SK-N-MC (cell line): Measurements from ENCODE around the gene P2RY13.

ENCODE experiments used
- EZH2 ChIP-seq: fragments of 200-600 bp; sonication (generic); IDR thresholded peaks from one replicate; pipeline ENCODE4 v1.6.1; 2017; ENCODE audit warnings: antibody characterized with exemption
- POLR2AphosphoS5 ChIP-seq: IDR thresholded peaks from 2 replicates; pipeline ENCODE4 v1.6.1; 2012; ENCODE audit warnings: mild to moderate bottlenecking, low read depth, low read length, borderline replicate concordance

- TF ChIP-seq POLR2AphosphoS5 (no peak), EZH2 (no peak)
Observed at GRCh38 chr3:151278230-151278629, 51.1 kb downstream of the P2RY13 start, which contains the start of gene P2RY14.
